ENCODE data around the gene C6orf141.

GRCh38 chr6:49541210-49541724, 9.2 kb upstream of the C6orf141 start:
- TF ChIP-seq, protein P1, sequence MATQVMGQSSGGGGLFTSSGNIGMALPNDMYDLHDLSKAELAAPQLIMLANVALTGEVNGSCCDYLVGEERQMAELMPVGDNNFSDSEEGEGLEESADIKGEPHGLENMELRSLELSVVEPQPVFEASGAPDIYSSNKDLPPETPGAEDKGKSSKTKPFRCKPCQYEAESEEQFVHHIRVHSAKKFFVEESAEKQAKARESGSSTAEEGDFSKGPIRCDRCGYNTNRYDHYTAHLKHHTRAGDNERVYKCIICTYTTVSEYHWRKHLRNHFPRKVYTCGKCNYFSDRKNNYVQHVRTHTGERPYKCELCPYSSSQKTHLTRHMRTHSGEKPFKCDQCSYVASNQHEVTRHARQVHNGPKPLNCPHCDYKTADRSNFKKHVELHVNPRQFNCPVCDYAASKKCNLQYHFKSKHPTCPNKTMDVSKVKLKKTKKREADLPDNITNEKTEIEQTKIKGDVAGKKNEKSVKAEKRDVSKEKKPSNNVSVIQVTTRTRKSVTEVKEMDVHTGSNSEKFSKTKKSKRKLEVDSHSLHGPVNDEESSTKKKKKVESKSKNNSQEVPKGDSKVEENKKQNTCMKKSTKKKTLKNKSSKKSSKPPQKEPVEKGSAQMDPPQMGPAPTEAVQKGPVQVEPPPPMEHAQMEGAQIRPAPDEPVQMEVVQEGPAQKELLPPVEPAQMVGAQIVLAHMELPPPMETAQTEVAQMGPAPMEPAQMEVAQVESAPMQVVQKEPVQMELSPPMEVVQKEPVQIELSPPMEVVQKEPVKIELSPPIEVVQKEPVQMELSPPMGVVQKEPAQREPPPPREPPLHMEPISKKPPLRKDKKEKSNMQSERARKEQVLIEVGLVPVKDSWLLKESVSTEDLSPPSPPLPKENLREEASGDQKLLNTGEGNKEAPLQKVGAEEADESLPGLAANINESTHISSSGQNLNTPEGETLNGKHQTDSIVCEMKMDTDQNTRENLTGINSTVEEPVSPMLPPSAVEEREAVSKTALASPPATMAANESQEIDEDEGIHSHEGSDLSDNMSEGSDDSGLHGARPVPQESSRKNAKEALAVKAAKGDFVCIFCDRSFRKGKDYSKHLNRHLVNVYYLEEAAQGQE (IDR thresholded peaks at IDR 0.05; ENCODE audit: insufficient read depth in 1 of 2, low read depth in 2 of 2, low read length in 1 of 2): no peak
- TF ChIP-seq CTCF (IDR thresholded peaks at IDR 0.05) (no peak), POLR2AphosphoS5 (IDR thresholded peaks at IDR 0.05; ENCODE audit: low read depth, low read length) (no peak)
